ENCODE results near the gene C19orf73.
A peak's percentile ranks its signal among the peaks of the same experiment; 100 is the strongest.

DNA sequence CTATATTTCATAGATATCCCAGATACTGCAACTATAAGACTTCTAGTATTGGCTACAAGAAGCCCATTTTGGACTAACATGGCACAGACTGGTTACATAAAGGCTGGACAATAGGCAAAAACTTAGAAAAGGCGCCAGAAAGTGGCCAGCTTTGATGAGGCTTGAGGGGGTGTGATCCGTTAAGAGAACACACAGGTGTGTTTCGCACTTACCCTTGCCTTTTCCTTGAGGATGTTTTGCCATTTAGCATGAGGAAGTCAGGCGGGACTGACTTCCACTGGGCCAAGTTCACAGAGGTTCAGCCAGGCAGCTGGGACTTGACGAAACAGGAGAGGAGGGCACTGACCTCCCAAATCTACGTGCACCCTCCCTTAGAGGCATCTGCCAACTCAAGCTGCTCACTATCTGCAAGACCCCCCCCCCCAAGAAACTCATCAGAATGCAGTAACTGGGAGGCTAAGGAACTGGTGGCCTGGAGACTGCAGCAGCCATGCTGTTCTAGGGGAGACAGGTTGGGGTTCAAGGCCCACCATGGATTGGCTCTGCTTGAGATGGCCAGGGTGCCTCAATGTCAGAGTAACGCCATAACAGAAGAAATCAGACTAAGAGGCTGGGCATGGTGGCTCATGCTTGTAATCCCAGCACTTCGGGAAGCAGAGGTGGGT lies 9.2 kb downstream of the C19orf73 start:
- TF ChIP-seq POLR2AphosphoS5 (IDR thresholded peaks at IDR 0.05; ENCODE audit: low read depth, low read length) (peak; percentile 35; the same call in 1 of the 2 replicates), TCF7L2 (IDR thresholded peaks at IDR 0.05; ENCODE audit: low read depth, low read length) (no peak), SIN3A (IDR thresholded peaks at IDR 0.05; ENCODE audit: borderline replicate concordance, insufficient read depth, low read depth, low read length) (no peak)
- TF ChIP-seq, protein P1, sequence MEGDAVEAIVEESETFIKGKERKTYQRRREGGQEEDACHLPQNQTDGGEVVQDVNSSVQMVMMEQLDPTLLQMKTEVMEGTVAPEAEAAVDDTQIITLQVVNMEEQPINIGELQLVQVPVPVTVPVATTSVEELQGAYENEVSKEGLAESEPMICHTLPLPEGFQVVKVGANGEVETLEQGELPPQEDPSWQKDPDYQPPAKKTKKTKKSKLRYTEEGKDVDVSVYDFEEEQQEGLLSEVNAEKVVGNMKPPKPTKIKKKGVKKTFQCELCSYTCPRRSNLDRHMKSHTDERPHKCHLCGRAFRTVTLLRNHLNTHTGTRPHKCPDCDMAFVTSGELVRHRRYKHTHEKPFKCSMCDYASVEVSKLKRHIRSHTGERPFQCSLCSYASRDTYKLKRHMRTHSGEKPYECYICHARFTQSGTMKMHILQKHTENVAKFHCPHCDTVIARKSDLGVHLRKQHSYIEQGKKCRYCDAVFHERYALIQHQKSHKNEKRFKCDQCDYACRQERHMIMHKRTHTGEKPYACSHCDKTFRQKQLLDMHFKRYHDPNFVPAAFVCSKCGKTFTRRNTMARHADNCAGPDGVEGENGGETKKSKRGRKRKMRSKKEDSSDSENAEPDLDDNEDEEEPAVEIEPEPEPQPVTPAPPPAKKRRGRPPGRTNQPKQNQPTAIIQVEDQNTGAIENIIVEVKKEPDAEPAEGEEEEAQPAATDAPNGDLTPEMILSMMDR (IDR thresholded peaks at IDR 0.05) = no peak
- TF ChIP-seq, protein P2, sequence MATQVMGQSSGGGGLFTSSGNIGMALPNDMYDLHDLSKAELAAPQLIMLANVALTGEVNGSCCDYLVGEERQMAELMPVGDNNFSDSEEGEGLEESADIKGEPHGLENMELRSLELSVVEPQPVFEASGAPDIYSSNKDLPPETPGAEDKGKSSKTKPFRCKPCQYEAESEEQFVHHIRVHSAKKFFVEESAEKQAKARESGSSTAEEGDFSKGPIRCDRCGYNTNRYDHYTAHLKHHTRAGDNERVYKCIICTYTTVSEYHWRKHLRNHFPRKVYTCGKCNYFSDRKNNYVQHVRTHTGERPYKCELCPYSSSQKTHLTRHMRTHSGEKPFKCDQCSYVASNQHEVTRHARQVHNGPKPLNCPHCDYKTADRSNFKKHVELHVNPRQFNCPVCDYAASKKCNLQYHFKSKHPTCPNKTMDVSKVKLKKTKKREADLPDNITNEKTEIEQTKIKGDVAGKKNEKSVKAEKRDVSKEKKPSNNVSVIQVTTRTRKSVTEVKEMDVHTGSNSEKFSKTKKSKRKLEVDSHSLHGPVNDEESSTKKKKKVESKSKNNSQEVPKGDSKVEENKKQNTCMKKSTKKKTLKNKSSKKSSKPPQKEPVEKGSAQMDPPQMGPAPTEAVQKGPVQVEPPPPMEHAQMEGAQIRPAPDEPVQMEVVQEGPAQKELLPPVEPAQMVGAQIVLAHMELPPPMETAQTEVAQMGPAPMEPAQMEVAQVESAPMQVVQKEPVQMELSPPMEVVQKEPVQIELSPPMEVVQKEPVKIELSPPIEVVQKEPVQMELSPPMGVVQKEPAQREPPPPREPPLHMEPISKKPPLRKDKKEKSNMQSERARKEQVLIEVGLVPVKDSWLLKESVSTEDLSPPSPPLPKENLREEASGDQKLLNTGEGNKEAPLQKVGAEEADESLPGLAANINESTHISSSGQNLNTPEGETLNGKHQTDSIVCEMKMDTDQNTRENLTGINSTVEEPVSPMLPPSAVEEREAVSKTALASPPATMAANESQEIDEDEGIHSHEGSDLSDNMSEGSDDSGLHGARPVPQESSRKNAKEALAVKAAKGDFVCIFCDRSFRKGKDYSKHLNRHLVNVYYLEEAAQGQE (IDR thresholded peaks at IDR 0.05; ENCODE audit: insufficient read depth in 1 of 2, low read depth in 2 of 2, low read length in 1 of 2) = no peak
